ENCODE results near the gene ZNF106. TPM values are rescaled to one million over a fixed set of nuclear protein-coding genes. Genes with fewer than 3 reads are reported as not detected.

ZNF106 gene
- total RNA-seq, 1 experiment from 2014 or later: 58.2 TPM

GRCh38 chr15:42427429-42428223 is 63.3 kb downstream of the ZNF106 start:
- Mint-ChIP-seq H3K4me1 (no peaks in the 10 kb centered on the region), H3K27me3 (ENCODE audit: low read depth) (no peaks in the 10 kb centered on the region), H3K36me3 (peaks cover 64% of the 10 kb centered on the region), H3K9me3 (no peaks in the 10 kb centered on the region), H3K27ac (no peak overlapping the region), H3K4me3 (no peak overlapping the region)
- ChIA-PET CTCF (no interaction called here), POLR2A (no interaction called here)
- DNase-seq (ENCODE audit: low spot score) (no peak), ATAC-seq (no peak)
- no peak for TF ChIP-seq IRF1 (CRISPR knock-in tag; IDR thresholded peaks at IDR 0.05)
- TF ChIP-seq ZNF671 (CRISPR knock-in tag; IDR thresholded peaks at IDR 0.05): no peak
- no peak for TF ChIP-seq GRHL2 (CRISPR knock-in tag; IDR thresholded peaks at IDR 0.05; ENCODE audit: insufficient replicate concordance, severe bottlenecking)
- TF ChIP-seq GTF2I (CRISPR knock-in tag; conservative IDR thresholded peaks at IDR 0.05): no peak
- TF ChIP-seq SOX15 (CRISPR knock-in tag; IDR thresholded peaks at IDR 0.05): no peak
- no peak for TF ChIP-seq ERG (CRISPR knock-in tag; IDR thresholded peaks at IDR 0.05)
- TF ChIP-seq PRDM15 (CRISPR knock-in tag; IDR thresholded peaks at IDR 0.05): no peak
- TF ChIP-seq FOXP1 (CRISPR knock-in tag; IDR thresholded peaks at IDR 0.05; ENCODE audit: borderline replicate concordance): no peak
- no peak for TF ChIP-seq IRF2 (CRISPR knock-in tag; IDR thresholded peaks at IDR 0.05; ENCODE audit: borderline replicate concordance, low read depth)
- no peak for TF ChIP-seq TEAD4 (CRISPR knock-in tag; IDR thresholded peaks at IDR 0.05)
- TF ChIP-seq RELA (CRISPR knock-in tag; IDR thresholded peaks at IDR 0.05; ENCODE audit: borderline replicate concordance): no peak
- TF ChIP-seq SP1 (CRISPR knock-in tag; conservative IDR thresholded peaks at IDR 0.05): no peak

GRCh38 chr15:42421376-42421775 is 69.6 kb downstream of the ZNF106 start:
- Mint-ChIP-seq H3K4me1 (no peaks in the 10 kb centered on the region), H3K27ac (no peak overlapping the region), H3K9me3 (no peaks in the 10 kb centered on the region), H3K4me3 (no peak overlapping the region), H3K27me3 (ENCODE audit: low read depth) (no peaks in the 10 kb centered on the region), H3K36me3 (peaks cover 58% of the 10 kb centered on the region)
- ATAC-seq (no peak), DNase-seq (ENCODE audit: low spot score) (no peak)
- ChIA-PET POLR2A (no interaction called here), CTCF (no interaction called here)
- no peak for TF ChIP-seq MLX (CRISPR knock-in tag; IDR thresholded peaks at IDR 0.05)
- no peak for TF ChIP-seq SP1 (CRISPR knock-in tag; conservative IDR thresholded peaks at IDR 0.05)
- TF ChIP-seq TEAD4 (CRISPR knock-in tag; IDR thresholded peaks at IDR 0.05): no peak
- no peak for TF ChIP-seq MYBL2 (CRISPR knock-in tag; IDR thresholded peaks at IDR 0.05)
- no peak for TF ChIP-seq IRF1 (CRISPR knock-in tag; IDR thresholded peaks at IDR 0.05)
- no peak for TF ChIP-seq FOXK1 (CRISPR knock-in tag; IDR thresholded peaks at IDR 0.05)
- TF ChIP-seq E2F4 (CRISPR knock-in tag; IDR thresholded peaks at IDR 0.05; ENCODE audit: borderline replicate concordance, low read depth): no peak
- no peak for TF ChIP-seq IRF2 (CRISPR knock-in tag; IDR thresholded peaks at IDR 0.05; ENCODE audit: borderline replicate concordance, low read depth)
- TF ChIP-seq NR2C2 (CRISPR knock-in tag; IDR thresholded peaks at IDR 0.05): no peak
- TF ChIP-seq ELF4 (CRISPR knock-in tag; IDR thresholded peaks at IDR 0.05; ENCODE audit: low read depth): no peak
- TF ChIP-seq NR1H2 (CRISPR knock-in tag; IDR thresholded peaks at IDR 0.05): no peak
- no peak for TF ChIP-seq AFF4 (CRISPR knock-in tag; IDR thresholded peaks at IDR 0.05; ENCODE audit: borderline replicate concordance)
- no peak for TF ChIP-seq EMX1 (CRISPR knock-in tag; IDR thresholded peaks at IDR 0.05)
- TF ChIP-seq SOX15 (CRISPR knock-in tag; IDR thresholded peaks at IDR 0.05): no peak
